Colonic mucosa (tissue), 4 donors: ENCODE results near the gene RTL9. TPM values are rescaled to one million over a fixed set of nuclear protein-coding genes. Genes with fewer than 3 reads are reported as not detected.

Source experiments
- DNase-seq: peaks from one replicate; pipeline ENCODE4 v3.0.0-alpha.2; 2020
- H3K27ac ChIP-seq: fragments of 200-600 bp; one replicate; pipeline ENCODE4 v1.8.0; 2021
- H3K27me3 ChIP-seq: fragments of 200-600 bp; one replicate; pipeline ENCODE4 v1.8.0; 2021
- H3K36me3 ChIP-seq: fragments of 200-600 bp; one replicate; pipeline ENCODE4 v1.8.0; 2021
- H3K4me1 ChIP-seq: fragments of 200-600 bp; one replicate; pipeline ENCODE4 v1.8.0; 2021; ENCODE audit warnings: mild to moderate bottlenecking
- H3K4me3 ChIP-seq: fragments of 200-600 bp; one replicate; pipeline ENCODE4 v1.8.0; 2021
- H3K9ac ChIP-seq, 2 donors: one replicate each; pipeline ENCODE4 v1.7.0; 2013; ENCODE audit warnings: control low read depth in 2 of 2, low read depth in 2 of 2, low read length in 2 of 2
- H3K9me3 ChIP-seq: fragments of 200-600 bp; one replicate; pipeline ENCODE4 v1.8.0; 2021
- CTCF ChIP-seq: fragments of 200-600 bp; IDR thresholded peaks from one replicate; pipeline ENCODE4 v1.8.0; 2022; ENCODE audit warnings: antibody characterized with exemption, mild to moderate bottlenecking
- intact Hi-C: fragments of 100-400 bp; cut with DNase I; formaldehyde crosslinking; loops from one replicate; pipeline ENCODE4 v1.14.1; 2022
- total RNA-seq, 2 donors: library from RNA; stranded (reverse); fragmentation: NEBNext Ultra II Directional in 1 of 2; extraction: Animal tissue kit (Norgen Biotek cat#: 25700) in 1 of 2; gene quantifications; one replicate each; pipeline ENCODE4 v1.2.1, GENCODE V29; 2021
- donor health status: healthy.
- donor health status: DM: no; HTN: no; CAD: no.
- donor health status: DM: no; HTN: no; CAD: no.

RTL9 gene
- not detected for total RNA-seq

- DNase-seq, result no peak
- Histone ChIP-seq H3K9ac (no peak within 1 kb of the TSS), H3K4me1 (no peaks in the 10 kb centered on the region), H3K4me3 (no peak within 1 kb of the TSS), H3K27ac (no peak within 1 kb of the TSS), H3K9me3 (no peaks in the 10 kb centered on the region), H3K27me3 (no peaks in the 10 kb centered on the region), H3K36me3 (no peaks in the 10 kb centered on the region)
- intact Hi-C loops, result no loop called here
- no peak for TF ChIP-seq CTCF
Measured at GRCh38 chrX:110358548-110358947, at the start of gene RTL9. Gene RTL9 (plus strand): TSS chrX:110358848. CDS start chrX:110450618, 91,770 bp downstream.

- Histone ChIP-seq H3K27me3 (no peaks in the 10 kb centered on the region), H3K36me3 (no peaks in the 10 kb centered on the region), H3K9me3 (no peaks in the 10 kb centered on the region), H3K27ac (no peak overlapping the region), H3K4me3 (no peak overlapping the region), H3K9ac (no peak overlapping the region), H3K4me1 (no peaks in the 10 kb centered on the region)
- intact Hi-C loops, result loop anchor here (10.0 kb wide), 1 partner anchor 145 kb away; no protein-coding TSS in a partner anchor
- no peak for DNase-seq
- no peak for TF ChIP-seq CTCF
Measured at GRCh38 chrX:110310000-110310790, 48.5 kb upstream of the RTL9 start.

- Histone ChIP-seq H3K9ac (no peak overlapping the region), H3K4me1 (no peaks in the 10 kb centered on the region), H3K27me3 (no peaks in the 10 kb centered on the region), H3K9me3 (no peaks in the 10 kb centered on the region), H3K4me3 (no peak overlapping the region), H3K27ac (no peak overlapping the region), H3K36me3 (no peaks in the 10 kb centered on the region)
- intact Hi-C loops, result loop anchor here (10.0 kb wide), 1 partner anchor 146 kb away; no protein-coding TSS in a partner anchor
- no peak for TF ChIP-seq CTCF
- DNase-seq, result no peak
Measured at GRCh38 chrX:110310896-110311295, 47.8 kb upstream of the RTL9 start.

GRCh38 chrX:110311437-110312230, 47.0 kb upstream of the RTL9 start:
- DNase-seq, result no peak
- H3K9me3 ChIP-seq, result no peaks in the 10 kb centered on the region
- intact Hi-C loops, result loop anchor here (10.0 kb wide), 1 partner anchor 147 kb away; no protein-coding TSS in a partner anchor
- no peak overlapping the region for H3K4me3 ChIP-seq
- no peaks in the 10 kb centered on the region for H3K36me3 ChIP-seq
- H3K4me1 ChIP-seq, result no peaks in the 10 kb centered on the region
- H3K27ac ChIP-seq, result no peak overlapping the region
- no peak for TF ChIP-seq CTCF
- no peak overlapping the region for H3K9ac ChIP-seq
- H3K27me3 ChIP-seq, result no peaks in the 10 kb centered on the region

GRCh38 chrX:110315551-110315950, 43.1 kb upstream of the RTL9 start:
- Histone ChIP-seq H3K9ac (no peak overlapping the region), H3K4me3 (no peak overlapping the region)
- intact Hi-C loops, result loop anchor here (10.0 kb wide), 1 partner anchor 151 kb away; no protein-coding TSS in a partner anchor

More at GRCh38 chrX:110315551-110315950, 43.1 kb upstream of the RTL9 start:
- Histone ChIP-seq H3K9me3 (no peaks in the 10 kb centered on the region), H3K27me3 (no peaks in the 10 kb centered on the region), H3K36me3 (no peaks in the 10 kb centered on the region), H3K4me1 (no peaks in the 10 kb centered on the region), H3K27ac (no peak overlapping the region)
- DNase-seq, result no peak
- no peak for TF ChIP-seq CTCF
